ENCODE results near the gene KIAA1217.

Gene KIAA1217

DNA sequence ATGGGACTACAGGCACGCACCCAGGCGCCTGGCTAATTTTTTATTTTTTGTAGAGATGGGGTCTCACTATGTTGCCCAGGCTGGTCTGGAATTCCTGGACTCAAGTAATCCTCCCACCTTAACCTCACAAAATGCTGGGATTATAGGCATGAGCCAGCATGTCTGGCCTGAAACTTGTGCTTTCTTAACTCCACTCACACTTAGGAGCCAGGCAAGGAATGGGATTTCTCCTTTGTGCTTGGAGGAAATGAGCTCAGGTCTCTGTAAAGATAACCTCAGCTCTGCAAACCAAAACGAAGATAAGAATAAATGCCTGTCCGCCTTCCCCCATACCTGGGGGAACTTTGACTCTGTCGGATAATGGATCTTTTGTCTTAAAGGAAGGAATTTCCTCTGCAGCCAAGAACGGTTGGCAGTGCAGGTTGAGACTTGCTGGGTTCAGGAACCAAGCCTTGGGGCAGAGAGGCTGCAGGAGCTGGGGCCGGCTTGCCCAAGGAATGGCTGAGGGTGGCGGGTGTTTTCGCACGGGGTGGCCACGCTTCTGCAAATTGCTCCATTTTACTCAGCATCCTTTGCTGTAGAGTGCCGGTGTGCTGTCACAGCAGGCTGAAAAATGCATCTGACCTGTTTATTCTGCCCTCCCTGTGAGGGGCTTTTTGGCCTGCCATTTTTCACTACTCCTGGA, 174.2 kb downstream of the KIAA1217 start:
- peak overlapping the region; percentile 99 for H3K27ac ChIP-seq (ENCODE audit: low read length)

DNA sequence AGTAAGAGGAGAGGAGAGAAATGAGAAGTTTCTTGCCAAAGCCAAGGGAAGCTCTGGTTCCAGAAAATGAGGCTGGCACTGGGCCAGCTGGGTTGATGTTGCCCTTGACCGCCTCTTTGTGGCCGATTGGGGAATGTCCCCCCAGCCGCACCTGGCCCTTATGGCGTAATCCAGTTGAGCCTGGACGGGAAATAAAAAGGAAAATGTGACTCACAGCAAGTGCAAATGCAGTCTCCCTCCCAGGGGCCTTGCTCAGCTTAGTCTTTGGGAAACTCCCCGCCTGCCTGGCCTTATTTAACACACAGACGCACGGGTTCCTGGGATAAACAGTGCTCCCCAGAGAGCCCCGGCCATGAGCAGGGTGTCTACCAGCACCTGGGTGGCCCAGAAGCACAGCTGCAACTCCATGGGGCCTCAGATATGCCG, 174.8 kb downstream of the KIAA1217 start:
- Histone ChIP-seq H3K9me3 (ENCODE audit: insufficient read depth, low read length) (no peaks in the 10 kb centered on the region), H3K27ac (ENCODE audit: low read length) (peak overlapping the region; percentile 99), H3K4me3 (ENCODE audit: low read length) (peak overlapping the region; percentile 44), H4K20me1 (ENCODE audit: insufficient read depth, low read length) (no peaks in the 10 kb centered on the region), H3K9ac (ENCODE audit: low read length) (peak overlapping the region; percentile 57), H3K4me1 (ENCODE audit: low read length) (peaks cover 67% of the 10 kb centered on the region), H3K4me2 (ENCODE audit: low read length) (peak overlapping the region; percentile 77), H3K36me3 (replicated peaks; ENCODE audit: low read depth, low read length) (no peaks in the 10 kb centered on the region), H2AFZ (ENCODE audit: low read depth, low read length) (no peak overlapping the region), H3K27me3 (ENCODE audit: low read depth, low read length) (no peaks in the 10 kb centered on the region), H3K79me2 (ENCODE audit: low read length) (no peaks in the 10 kb centered on the region)
- TF ChIP-seq EZH2phosphoT487 (IDR thresholded peaks at IDR 0.05; ENCODE audit: low read depth) = no peak
- TF ChIP-seq, protein P1, sequence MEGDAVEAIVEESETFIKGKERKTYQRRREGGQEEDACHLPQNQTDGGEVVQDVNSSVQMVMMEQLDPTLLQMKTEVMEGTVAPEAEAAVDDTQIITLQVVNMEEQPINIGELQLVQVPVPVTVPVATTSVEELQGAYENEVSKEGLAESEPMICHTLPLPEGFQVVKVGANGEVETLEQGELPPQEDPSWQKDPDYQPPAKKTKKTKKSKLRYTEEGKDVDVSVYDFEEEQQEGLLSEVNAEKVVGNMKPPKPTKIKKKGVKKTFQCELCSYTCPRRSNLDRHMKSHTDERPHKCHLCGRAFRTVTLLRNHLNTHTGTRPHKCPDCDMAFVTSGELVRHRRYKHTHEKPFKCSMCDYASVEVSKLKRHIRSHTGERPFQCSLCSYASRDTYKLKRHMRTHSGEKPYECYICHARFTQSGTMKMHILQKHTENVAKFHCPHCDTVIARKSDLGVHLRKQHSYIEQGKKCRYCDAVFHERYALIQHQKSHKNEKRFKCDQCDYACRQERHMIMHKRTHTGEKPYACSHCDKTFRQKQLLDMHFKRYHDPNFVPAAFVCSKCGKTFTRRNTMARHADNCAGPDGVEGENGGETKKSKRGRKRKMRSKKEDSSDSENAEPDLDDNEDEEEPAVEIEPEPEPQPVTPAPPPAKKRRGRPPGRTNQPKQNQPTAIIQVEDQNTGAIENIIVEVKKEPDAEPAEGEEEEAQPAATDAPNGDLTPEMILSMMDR (IDR thresholded peaks at IDR 0.05; ENCODE audit: low read depth, low read length) = peak; percentile 21; the same call in 1 of the 2 replicates

More for the DNA sequence above, 174.2 kb downstream of the KIAA1217 start:
- Histone ChIP-seq H3K4me1 (ENCODE audit: low read length) (peaks cover 72% of the 10 kb centered on the region), H4K20me1 (ENCODE audit: insufficient read depth, low read length) (no peaks in the 10 kb centered on the region), H3K79me2 (ENCODE audit: low read length) (no peaks in the 10 kb centered on the region), H2AFZ (ENCODE audit: low read depth, low read length) (no peak overlapping the region), H3K4me3 (ENCODE audit: low read length) (peak overlapping the region; percentile 44), H3K9ac (ENCODE audit: low read length) (peak overlapping the region; percentile 57), H3K9me3 (ENCODE audit: insufficient read depth, low read length) (no peaks in the 10 kb centered on the region), H3K36me3 (replicated peaks; ENCODE audit: low read depth, low read length) (no peaks in the 10 kb centered on the region), H3K27me3 (ENCODE audit: low read depth, low read length) (no peaks in the 10 kb centered on the region), H3K4me2 (ENCODE audit: low read length) (peak overlapping the region; percentile 77)
- TF ChIP-seq EZH2phosphoT487 (IDR thresholded peaks at IDR 0.05; ENCODE audit: low read depth) = no peak
- TF ChIP-seq, protein P1 (IDR thresholded peaks at IDR 0.05; ENCODE audit: low read depth, low read length) = no peak

DNA sequence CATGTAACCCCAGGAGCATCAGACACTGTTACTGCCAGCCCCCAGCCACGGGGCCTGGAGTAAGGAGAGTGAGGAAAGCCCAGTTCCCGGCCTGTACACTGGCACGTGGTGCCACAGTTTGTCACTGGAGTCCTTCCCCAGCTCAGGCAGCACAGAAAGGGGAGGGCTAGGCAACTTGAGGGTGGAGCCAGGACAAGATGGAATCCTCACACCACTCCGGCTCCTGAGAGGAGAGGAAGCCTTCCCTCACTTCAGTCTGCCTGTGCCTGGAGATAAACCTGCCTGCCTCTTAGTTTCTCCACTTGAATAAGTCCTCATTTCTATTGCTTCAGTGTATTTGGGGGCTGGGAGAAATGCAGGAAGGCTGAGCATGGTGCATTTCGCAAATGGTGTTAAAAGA, 176.0 kb downstream of the KIAA1217 start:
- no peaks in the 10 kb centered on the region for H4K20me1 ChIP-seq (ENCODE audit: insufficient read depth, low read length)
- TF ChIP-seq, protein P1 (IDR thresholded peaks at IDR 0.05; ENCODE audit: low read depth, low read length) = no peak
- TF ChIP-seq EZH2phosphoT487 (IDR thresholded peaks at IDR 0.05; ENCODE audit: low read depth) = no peak
- H2AFZ ChIP-seq (ENCODE audit: low read depth, low read length) = no peak overlapping the region
- H3K27me3 ChIP-seq (ENCODE audit: low read depth, low read length) = no peaks in the 10 kb centered on the region
- peaks cover 66% of the 10 kb centered on the region for H3K4me1 ChIP-seq (ENCODE audit: low read length)
- no peak overlapping the region for H3K4me3 ChIP-seq (ENCODE audit: low read length)
- H3K36me3 ChIP-seq (replicated peaks; ENCODE audit: low read depth, low read length) = no peaks in the 10 kb centered on the region
- no peak overlapping the region for H3K9ac ChIP-seq (ENCODE audit: low read length)
- H3K27ac ChIP-seq (ENCODE audit: low read length) = peak overlapping the region; percentile 99
- H3K79me2 ChIP-seq (ENCODE audit: low read length) = no peaks in the 10 kb centered on the region
- H3K9me3 ChIP-seq (ENCODE audit: insufficient read depth, low read length) = no peaks in the 10 kb centered on the region
- no peak overlapping the region for H3K4me2 ChIP-seq (ENCODE audit: low read length)

DNA sequence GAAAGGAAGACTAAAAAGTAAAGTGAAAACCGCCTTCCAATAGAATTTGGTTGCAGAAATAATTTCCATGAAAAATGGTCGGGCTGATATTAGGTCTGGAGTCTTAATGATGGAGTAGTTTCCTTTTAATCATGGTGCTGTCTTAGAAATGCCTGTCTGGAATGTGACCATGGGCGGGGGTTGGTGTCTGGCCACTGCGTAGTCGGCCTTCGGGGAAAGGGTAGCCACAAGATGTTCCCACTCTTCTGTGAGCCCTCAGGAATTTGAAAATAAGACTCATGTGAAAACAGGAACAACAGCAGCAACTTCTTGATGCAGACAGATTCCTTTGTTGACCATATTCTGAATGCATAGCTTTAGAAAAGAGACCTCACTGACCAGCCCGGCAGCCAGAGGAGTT, 176.8 kb downstream of the KIAA1217 start:
- Histone ChIP-seq H3K4me2 (ENCODE audit: low read length) (0 out of 2 replicates have a peak overlapping the region, but pooled peaks have one; percentile 7), H3K4me1 (ENCODE audit: low read length) (peaks cover 60% of the 10 kb centered on the region), H3K9me3 (ENCODE audit: insufficient read depth, low read length) (no peaks in the 10 kb centered on the region), H3K4me3 (ENCODE audit: low read length) (no peak overlapping the region), H3K27ac (ENCODE audit: low read length) (no peak overlapping the region), H4K20me1 (ENCODE audit: insufficient read depth, low read length) (no peaks in the 10 kb centered on the region), H2AFZ (ENCODE audit: low read depth, low read length) (no peak overlapping the region), H3K36me3 (replicated peaks; ENCODE audit: low read depth, low read length) (no peaks in the 10 kb centered on the region), H3K9ac (ENCODE audit: low read length) (no peak overlapping the region), H3K27me3 (ENCODE audit: low read depth, low read length) (no peaks in the 10 kb centered on the region), H3K79me2 (ENCODE audit: low read length) (no peaks in the 10 kb centered on the region)
- no peak for TF ChIP-seq EZH2phosphoT487 (IDR thresholded peaks at IDR 0.05; ENCODE audit: low read depth)
- TF ChIP-seq, protein P1 (IDR thresholded peaks at IDR 0.05; ENCODE audit: low read depth, low read length) = no peak
